DMS 273 treated with DMSO at 0.1 percent for 48 hours (cell line): ENCODE data around the gene ACACA.
"Not testable (repeated sequence)": the region's sequence is repeated elsewhere in the genome, so short reads cannot be mapped to it uniquely, and the experiment has no call there.

ENCODE experiments used
- DNase-seq: peaks from one replicate; lab custom pipeline; 2025; lab: John Stamatoyannopoulos, UW

The ACACA gene

GRCh38 chr17:37174205-37174604 is 232.4 kb downstream of the ACACA start:
- DNase-seq = no peak

GRCh38 chr17:37170881-37171425 is 235.7 kb downstream of the ACACA start:
- no peak for DNase-seq

GRCh38 chr17:37168731-37169353 is 237.8 kb downstream of the ACACA start:
- no peak for DNase-seq

- no peak for DNase-seq
Measured at GRCh38 chr17:37167756-37168155, 238.9 kb downstream of the ACACA start.

GRCh38 chr17:37164057-37164456 is 242.6 kb downstream of the ACACA start:
- DNase-seq = no peak

- DNase-seq = no peak
Measured at GRCh38 chr17:37162800-37163199, 243.8 kb downstream of the ACACA start.

- no peak for DNase-seq
Measured at GRCh38 chr17:37160944-37161343, 245.7 kb downstream of the ACACA start.

- DNase-seq = no peak
Measured at GRCh38 chr17:37158290-37158689, 248.3 kb downstream of the ACACA start.

GRCh38 chr17:37148156-37148555 is 258.5 kb downstream of the ACACA start:
- no peak for DNase-seq

- no peak for DNase-seq
Measured at GRCh38 chr17:37147301-37147812, 259.3 kb downstream of the ACACA start.

GRCh38 chr17:37146086-37147064 is 260.3 kb downstream of the ACACA start:
- DNase-seq = no peak

GRCh38 chr17:37144075-37144701 is 262.4 kb downstream of the ACACA start:
- no peak for DNase-seq

- not testable (repeated sequence) for DNase-seq
Measured at GRCh38 chr17:37143558-37143957, 263.1 kb downstream of the ACACA start.

- no peak for DNase-seq
Measured at GRCh38 chr17:37142294-37142896, 264.2 kb downstream of the ACACA start.

- no peak for DNase-seq
Measured at GRCh38 chr17:37138571-37139120, 268.0 kb downstream of the ACACA start.

- no peak for DNase-seq
Measured at GRCh38 chr17:37137906-37138514, 268.6 kb downstream of the ACACA start.

GRCh38 chr17:37137070-37137610 is 269.5 kb downstream of the ACACA start:
- DNase-seq = no peak

- no peak for DNase-seq
Measured at GRCh38 chr17:37135576-37135975, 271.1 kb downstream of the ACACA start.

- no peak for DNase-seq
Measured at GRCh38 chr17:37134050-37134449, 272.6 kb downstream of the ACACA start.

- DNase-seq = no peak
Measured at GRCh38 chr17:37133136-37133535, 273.5 kb downstream of the ACACA start.
